ENCODE data around the gene RASSF10.

The RASSF10 gene

GRCh38 chr11:13052130-13052571 is 43.0 kb downstream of the RASSF10 start:
- H3K4me3 ChIP-seq (ENCODE audit: low read depth, low read length): no peak overlapping the region
- no peak for TF ChIP-seq POLR2A (IDR thresholded peaks at IDR 0.05; ENCODE audit: extremely low read depth, insufficient read length)
- TF ChIP-seq CTCF (IDR thresholded peaks at IDR 0.05; ENCODE audit: low read depth, low read length): no peak
- no peak for TF ChIP-seq MAX (IDR thresholded peaks at IDR 0.05; ENCODE audit: low read depth, low read length)
- no peak for TF ChIP-seq MYC (IDR thresholded peaks at IDR 0.05; ENCODE audit: low read depth, low read length)
- DNase-seq (ENCODE audit: low read depth): no peak

- TF ChIP-seq MYC (IDR thresholded peaks at IDR 0.05; ENCODE audit: low read depth, low read length) (no peak), MAX (IDR thresholded peaks at IDR 0.05; ENCODE audit: low read depth, low read length) (no peak), POLR2A (IDR thresholded peaks at IDR 0.05; ENCODE audit: extremely low read depth, insufficient read length) (no peak), CTCF (IDR thresholded peaks at IDR 0.05; ENCODE audit: low read depth, low read length) (no peak)
- no peak overlapping the region for H3K4me3 ChIP-seq (ENCODE audit: low read depth, low read length)
- DNase-seq (ENCODE audit: low read depth): no peak
Observed at GRCh38 chr11:13053255-13053917, 44.3 kb downstream of the RASSF10 start.

GRCh38 chr11:13054278-13054677 is 45.2 kb downstream of the RASSF10 start:
- DNase-seq (ENCODE audit: low read depth): no peak
- TF ChIP-seq MAX (IDR thresholded peaks at IDR 0.05; ENCODE audit: low read depth, low read length): no peak
- TF ChIP-seq CTCF (IDR thresholded peaks at IDR 0.05; ENCODE audit: low read depth, low read length): no peak
- no peak for TF ChIP-seq MYC (IDR thresholded peaks at IDR 0.05; ENCODE audit: low read depth, low read length)
- TF ChIP-seq POLR2A (IDR thresholded peaks at IDR 0.05; ENCODE audit: extremely low read depth, insufficient read length): no peak
- H3K4me3 ChIP-seq (ENCODE audit: low read depth, low read length): no peak overlapping the region

GRCh38 chr11:13055200-13055599 is 46.1 kb downstream of the RASSF10 start:
- no peak for TF ChIP-seq CTCF (IDR thresholded peaks at IDR 0.05; ENCODE audit: low read depth, low read length)
- no peak for TF ChIP-seq MYC (IDR thresholded peaks at IDR 0.05; ENCODE audit: low read depth, low read length)
- TF ChIP-seq POLR2A (IDR thresholded peaks at IDR 0.05; ENCODE audit: extremely low read depth, insufficient read length): no peak
- no peak for TF ChIP-seq MAX (IDR thresholded peaks at IDR 0.05; ENCODE audit: low read depth, low read length)
- no peak for DNase-seq (ENCODE audit: low read depth)
- no peak overlapping the region for H3K4me3 ChIP-seq (ENCODE audit: low read depth, low read length)

- peak; percentile 27 for DNase-seq (ENCODE audit: low read depth)
- no peak overlapping the region for H3K4me3 ChIP-seq (ENCODE audit: low read depth, low read length)
- TF ChIP-seq MYC (IDR thresholded peaks at IDR 0.05; ENCODE audit: low read depth, low read length) (no peak), POLR2A (IDR thresholded peaks at IDR 0.05; ENCODE audit: extremely low read depth, insufficient read length) (no peak), CTCF (IDR thresholded peaks at IDR 0.05; ENCODE audit: low read depth, low read length) (no peak)
Observed at GRCh38 chr11:13061294-13061990, 52.3 kb downstream of the RASSF10 start.
